ENCODE results near the gene SPACA4.
A peak's percentile ranks its signal among the peaks of the same experiment; 100 is the strongest.

The SPACA4 gene

GRCh38 chr19:48591021-48591420 is 15.5 kb upstream of the SPACA4 start:
- DNase-seq = no peak
- Histone ChIP-seq H3K4me3 (ENCODE audit: low read depth, low read length) (no peak overlapping the region), H3K27ac (no peak overlapping the region), H3K36me3 (replicated peaks) (no peaks in the 10 kb centered on the region), H3K27me3 (replicated peaks) (no peaks in the 10 kb centered on the region)
- in situ Hi-C loops (cut with HindIII; ENCODE audit: low pct_ligation_motif_present, low sequenced_read_pairs) = no loop called here
- TF ChIP-seq CTCF (IDR thresholded peaks at IDR 0.05; ENCODE audit: low read depth, low read length, missing control alignments) = peak; percentile 35

GRCh38 chr19:48595171-48595570 is 11.4 kb upstream of the SPACA4 start:
- TF ChIP-seq CTCF (IDR thresholded peaks at IDR 0.05; ENCODE audit: low read depth, low read length, missing control alignments) = no peak
- H3K4me3 ChIP-seq (ENCODE audit: low read depth, low read length) = no peak overlapping the region
- H3K27me3 ChIP-seq (replicated peaks) = no peaks in the 10 kb centered on the region
- H3K27ac ChIP-seq = no peak overlapping the region
- H3K36me3 ChIP-seq (replicated peaks) = no peaks in the 10 kb centered on the region
- in situ Hi-C loops (cut with HindIII; ENCODE audit: low pct_ligation_motif_present, low sequenced_read_pairs) = no loop called here
- no peak for DNase-seq

GRCh38 chr19:48595833-48596232 is 10.7 kb upstream of the SPACA4 start:
- H3K27ac ChIP-seq = no peak overlapping the region
- in situ Hi-C loops (cut with HindIII; ENCODE audit: low pct_ligation_motif_present, low sequenced_read_pairs) = no loop called here
- H3K4me3 ChIP-seq (ENCODE audit: low read depth, low read length) = no peak overlapping the region
- no peak for TF ChIP-seq CTCF (IDR thresholded peaks at IDR 0.05; ENCODE audit: low read depth, low read length, missing control alignments)
- H3K27me3 ChIP-seq (replicated peaks) = no peaks in the 10 kb centered on the region
- no peak for DNase-seq
- H3K36me3 ChIP-seq (replicated peaks) = no peaks in the 10 kb centered on the region

GRCh38 chr19:48596237-48596636 is 10.3 kb upstream of the SPACA4 start:
- TF ChIP-seq CTCF (IDR thresholded peaks at IDR 0.05; ENCODE audit: low read depth, low read length, missing control alignments) = no peak
- H3K36me3 ChIP-seq (replicated peaks) = no peaks in the 10 kb centered on the region
- H3K27ac ChIP-seq = no peak overlapping the region
- in situ Hi-C loops (cut with HindIII; ENCODE audit: low pct_ligation_motif_present, low sequenced_read_pairs) = no loop called here
- no peak overlapping the region for H3K4me3 ChIP-seq (ENCODE audit: low read depth, low read length)
- H3K27me3 ChIP-seq (replicated peaks) = no peaks in the 10 kb centered on the region
- no peak for DNase-seq

GRCh38 chr19:48596679-48597465 is 9.7 kb upstream of the SPACA4 start:
- DNase-seq = no peak
- in situ Hi-C loops (cut with HindIII; ENCODE audit: low pct_ligation_motif_present, low sequenced_read_pairs) = no loop called here
- Histone ChIP-seq H3K27me3 (replicated peaks) (no peaks in the 10 kb centered on the region), H3K27ac (no peak overlapping the region), H3K4me3 (ENCODE audit: low read depth, low read length) (no peak overlapping the region), H3K36me3 (replicated peaks) (no peaks in the 10 kb centered on the region)
- no peak for TF ChIP-seq CTCF (IDR thresholded peaks at IDR 0.05; ENCODE audit: low read depth, low read length, missing control alignments)
